ENCODE measurements around the gene APLP2. TPM values are rescaled to one million over a fixed set of nuclear protein-coding genes. Genes with fewer than 3 reads are reported as not detected.

The APLP2 gene
- total RNA-seq, 6 donors from 2014 or later: 249 to 939 (median 653) TPM

DNA sequence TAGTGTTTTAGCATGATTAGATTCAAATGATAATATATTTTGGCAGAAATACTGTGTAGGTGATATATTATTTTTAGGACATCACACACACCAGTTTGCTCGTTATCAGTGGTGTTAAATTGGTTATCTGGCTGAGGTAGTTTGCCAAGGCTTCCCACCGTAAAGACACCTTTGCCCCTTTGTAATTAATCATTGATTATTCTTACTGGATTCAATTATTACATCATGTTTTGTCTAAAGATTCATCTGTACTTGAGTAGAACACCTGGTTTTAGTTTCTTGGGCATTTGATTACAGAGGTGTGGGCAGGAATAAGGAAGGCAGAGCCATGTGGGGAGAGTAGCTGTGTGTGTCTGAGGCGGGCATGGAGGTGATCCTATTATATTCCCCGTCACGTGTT lies 50.4 kb downstream of the APLP2 start:
- Histone ChIP-seq H3K36me3 (peaks cover 0 to 32% (median 16%) of the 10 kb centered on the region in 4 donors), H3K27ac (no peak overlapping the region), H3K9me3 (no peaks in the 10 kb centered on the region), H3K4me1 (peaks cover 29 to 50% (median 44%) of the 10 kb centered on the region in 4 donors), H3K27me3 (no peaks in the 10 kb centered on the region), H3K4me3 (no peak overlapping the region)
- WGBS, 2 donors: 90 to 95% methylated on average over 5 of the region's 5 CpGs
- TF ChIP-seq, protein P1, sequence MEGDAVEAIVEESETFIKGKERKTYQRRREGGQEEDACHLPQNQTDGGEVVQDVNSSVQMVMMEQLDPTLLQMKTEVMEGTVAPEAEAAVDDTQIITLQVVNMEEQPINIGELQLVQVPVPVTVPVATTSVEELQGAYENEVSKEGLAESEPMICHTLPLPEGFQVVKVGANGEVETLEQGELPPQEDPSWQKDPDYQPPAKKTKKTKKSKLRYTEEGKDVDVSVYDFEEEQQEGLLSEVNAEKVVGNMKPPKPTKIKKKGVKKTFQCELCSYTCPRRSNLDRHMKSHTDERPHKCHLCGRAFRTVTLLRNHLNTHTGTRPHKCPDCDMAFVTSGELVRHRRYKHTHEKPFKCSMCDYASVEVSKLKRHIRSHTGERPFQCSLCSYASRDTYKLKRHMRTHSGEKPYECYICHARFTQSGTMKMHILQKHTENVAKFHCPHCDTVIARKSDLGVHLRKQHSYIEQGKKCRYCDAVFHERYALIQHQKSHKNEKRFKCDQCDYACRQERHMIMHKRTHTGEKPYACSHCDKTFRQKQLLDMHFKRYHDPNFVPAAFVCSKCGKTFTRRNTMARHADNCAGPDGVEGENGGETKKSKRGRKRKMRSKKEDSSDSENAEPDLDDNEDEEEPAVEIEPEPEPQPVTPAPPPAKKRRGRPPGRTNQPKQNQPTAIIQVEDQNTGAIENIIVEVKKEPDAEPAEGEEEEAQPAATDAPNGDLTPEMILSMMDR (IDR thresholded peaks at IDR 0.05): no peak
- TF ChIP-seq EP300 (IDR thresholded peaks at IDR 0.05) (no peak), POLR2A (IDR thresholded peaks at IDR 0.05) (no peak), POLR2AphosphoS5 (IDR thresholded peaks at IDR 0.05) (no peak)
- no peak for ATAC-seq (ENCODE audit: low FRiP score in 2 of 2)
- no peak for DNase-seq

DNA sequence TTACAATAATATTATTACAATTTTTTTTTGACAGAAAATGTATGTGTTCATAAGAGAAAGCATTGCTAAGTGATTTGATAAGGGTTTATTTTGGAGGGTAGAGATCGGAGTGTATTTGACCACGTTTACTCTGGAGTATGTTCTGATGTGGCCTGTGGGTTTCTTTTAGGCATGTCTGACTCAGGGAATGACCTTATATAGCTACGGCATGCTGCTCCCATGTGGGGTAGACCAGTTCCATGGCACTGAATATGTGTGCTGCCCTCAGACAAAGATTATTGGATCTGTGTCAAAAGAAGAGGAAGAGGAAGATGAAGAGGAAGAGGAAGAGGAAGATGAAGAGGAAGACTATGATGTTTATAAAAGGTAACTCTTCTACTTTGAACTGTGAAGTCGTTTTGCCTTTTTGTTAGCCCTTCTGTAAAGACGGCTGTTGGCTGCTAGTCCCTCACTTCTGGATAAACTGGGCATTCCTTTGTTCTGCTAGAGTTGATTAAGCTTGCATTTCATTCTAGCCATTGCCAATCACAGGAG lies 51.8 kb downstream of the APLP2 start:
- Histone ChIP-seq H3K27ac (peak overlapping the region in 3 of 4 donors; percentile 10 to 80 (median 58)), H3K9me3 (no peaks in the 10 kb centered on the region), H3K36me3 (peaks cover 0 to 40% (median 16%) of the 10 kb centered on the region in 4 donors), H3K27me3 (no peaks in the 10 kb centered on the region), H3K4me3 (no peak overlapping the region), H3K4me1 (peaks cover 41 to 54% (median 48%) of the 10 kb centered on the region in 4 donors)
- DNase-seq: no peak
- WGBS, 2 donors: 64% methylated on average over 5 of the region's 5 CpGs
- TF ChIP-seq, protein P1 (IDR thresholded peaks at IDR 0.05): no peak
- TF ChIP-seq POLR2AphosphoS5 (IDR thresholded peaks at IDR 0.05) (no peak), EP300 (IDR thresholded peaks at IDR 0.05) (no peak), POLR2A (IDR thresholded peaks at IDR 0.05) (no peak)
- ATAC-seq (ENCODE audit: low FRiP score in 2 of 2): no peak

GRCh38 chr11:130122141-130122575 lies 52.5 kb downstream of the APLP2 start:
- H3K36me3 ChIP-seq: peaks cover under 1 to 41% (median 16%) of the 10 kb centered on the region in 4 donors
- WGBS, 2 donors: 43 to 57% methylated on average over 7 of the region's 7 CpGs
- no peak for DNase-seq

GRCh38 chr11:130123414-130124040 lies 53.8 kb downstream of the APLP2 start:
- no peak overlapping the region for H3K4me3 ChIP-seq
- ATAC-seq (ENCODE audit: low FRiP score in 2 of 2) (no peak), DNase-seq (peak in 1 of 2 donors; percentile 78)
- no peaks in the 10 kb centered on the region for H3K9me3 ChIP-seq
- TF ChIP-seq POLR2AphosphoS5 (IDR thresholded peaks at IDR 0.05) (no peak), POLR2A (IDR thresholded peaks at IDR 0.05) (no peak), EP300 (IDR thresholded peaks at IDR 0.05) (no peak)
- TF ChIP-seq, protein P1 (IDR thresholded peaks at IDR 0.05): no peak
- H3K4me1 ChIP-seq: peaks cover 42 to 51% (median 45%) of the 10 kb centered on the region in 4 donors
- H3K36me3 ChIP-seq: peaks cover 4 to 55% (median 24%) of the 10 kb centered on the region in 4 donors
- H3K27ac ChIP-seq: peak overlapping the region; percentile 63 to 85 (median 81)
- WGBS, 2 donors: 92 to 93% methylated on average over 32 of the region's 32 CpGs
- no peaks in the 10 kb centered on the region for H3K27me3 ChIP-seq

More at GRCh38 chr11:130122141-130122575, 52.5 kb downstream of the APLP2 start:
- no peak for ATAC-seq (ENCODE audit: low FRiP score in 2 of 2)
- Histone ChIP-seq H3K4me3 (no peak overlapping the region), H3K27me3 (no peaks in the 10 kb centered on the region), H3K27ac (peak overlapping the region in 3 of 4 donors; percentile 2 to 80 (median 58)), H3K9me3 (no peaks in the 10 kb centered on the region), H3K4me1 (peaks cover 43 to 54% (median 48%) of the 10 kb centered on the region in 4 donors)
- TF ChIP-seq, protein P1 (IDR thresholded peaks at IDR 0.05): no peak
- TF ChIP-seq EP300 (IDR thresholded peaks at IDR 0.05): no peak
- TF ChIP-seq POLR2A (IDR thresholded peaks at IDR 0.05): no peak
- TF ChIP-seq POLR2AphosphoS5 (IDR thresholded peaks at IDR 0.05): no peak
